MM.1S (cell line): ENCODE data around the gene LDLRAD4.

ENCODE experiments used
- DNase-seq: peaks from one replicate; pipeline ENCODE4 v3.0.0-alpha.2; 2015
- H2AFZ ChIP-seq: fragments of 300-600 bp; sonication (generic); 2 replicates; pipeline ENCODE4 v1.6.0; 2016; ENCODE audit warnings: antibody characterized with exemption, low read length
- H3F3A ChIP-seq: fragments of 300-600 bp; sonication (generic); 2 replicates; pipeline ENCODE4 v1.6.1; 2016; ENCODE audit warnings: mild to moderate bottlenecking, antibody characterized with exemption, low read length, moderate library complexity, mixed read lengths; ENCODE audit not compliant: insufficient read depth
- H3K27ac ChIP-seq: fragments of 300-600 bp; sonication (generic); 2 replicates; pipeline ENCODE4 v1.5.1; 2016; ENCODE audit warnings: mild to moderate bottlenecking, low read length
- H3K27me3 ChIP-seq: fragments of 300-600 bp; sonication (generic); replicated peaks from 2 replicates; pipeline ENCODE4 v1.6.0; 2016; ENCODE audit warnings: low read length; ENCODE audit not compliant: insufficient read depth
- H3K36me3 ChIP-seq: fragments of 300-600 bp; sonication (generic); replicated peaks from 2 replicates; pipeline ENCODE4 v1.6.1; 2016; ENCODE audit warnings: mild to moderate bottlenecking, low read length, mixed read lengths; ENCODE audit not compliant: insufficient read depth
- H3K4me1 ChIP-seq: fragments of 300-600 bp; sonication (generic); 2 replicates; pipeline ENCODE4 v1.6.1; 2016; ENCODE audit warnings: low read length, mixed read lengths
- H3K4me2 ChIP-seq: fragments of 300-600 bp; sonication (generic); 2 replicates; pipeline ENCODE4 v1.6.0; 2016; ENCODE audit warnings: low read depth, low read length
- H3K4me3 ChIP-seq: fragments of 300-600 bp; sonication (generic); 2 replicates; pipeline ENCODE4 v1.5.1; 2016; ENCODE audit warnings: low read length, mixed read lengths
- H3K79me2 ChIP-seq: fragments of 300-600 bp; sonication (generic); 2 replicates; pipeline ENCODE4 v1.6.1; 2016; ENCODE audit warnings: mixed run types, low read length, mixed read lengths
- H3K9ac ChIP-seq: fragments of 300-600 bp; sonication (generic); 2 replicates; pipeline ENCODE4 v1.6.1; 2016; ENCODE audit warnings: low read length, mixed read lengths
- H3K9me2 ChIP-seq: fragments of 300-600 bp; sonication (generic); replicated peaks from 2 replicates; pipeline ENCODE4 v1.6.1; 2016; ENCODE audit warnings: mild to moderate bottlenecking, low read length, mixed read lengths; ENCODE audit not compliant: insufficient read depth
- H3K9me3 ChIP-seq: fragments of 300-600 bp; sonication (generic); replicated peaks from 2 replicates; pipeline ENCODE4 v1.6.1; 2016; ENCODE audit warnings: mild to moderate bottlenecking, low read length, mixed read lengths; ENCODE audit not compliant: insufficient read depth
- H4K20me1 ChIP-seq: fragments of 300-600 bp; sonication (generic); 2 replicates; pipeline ENCODE4 v1.6.1; 2016; ENCODE audit warnings: mild to moderate bottlenecking, low read length, moderate library complexity, mixed read lengths; ENCODE audit not compliant: insufficient read depth
- EZH2 ChIP-seq: fragments of 300-600 bp; sonication (generic); optimal IDR thresholded peaks from 2 replicates; pipeline ENCODE3; 2017; ENCODE audit warnings: low read depth, mild to moderate bottlenecking, antibody characterized with exemption, low read length, mixed read lengths
- EZH2phosphoT487 ChIP-seq: fragments of 300-600 bp; sonication (generic); IDR thresholded peaks from 2 replicates; pipeline ENCODE4 v1.6.1; 2018; ENCODE audit warnings: antibody characterized with exemption, low read length
- TF ChIP-seq, protein P1 (sequence below): fragments of 300-600 bp; sonication (generic); IDR thresholded peaks from 2 replicates; pipeline ENCODE4 v1.5.1; 2016; ENCODE audit warnings: antibody characterized with exemption, low read length, mixed read lengths

LDLRAD4 gene

GRCh38 chr18:13532406-13533075 lies 314.0 kb downstream of the LDLRAD4 start:
- no peaks in the 10 kb centered on the region for H3K36me3 ChIP-seq
- TF ChIP-seq EZH2phosphoT487: no peak
- TF ChIP-seq EZH2: no peak
- TF ChIP-seq, protein P1, sequence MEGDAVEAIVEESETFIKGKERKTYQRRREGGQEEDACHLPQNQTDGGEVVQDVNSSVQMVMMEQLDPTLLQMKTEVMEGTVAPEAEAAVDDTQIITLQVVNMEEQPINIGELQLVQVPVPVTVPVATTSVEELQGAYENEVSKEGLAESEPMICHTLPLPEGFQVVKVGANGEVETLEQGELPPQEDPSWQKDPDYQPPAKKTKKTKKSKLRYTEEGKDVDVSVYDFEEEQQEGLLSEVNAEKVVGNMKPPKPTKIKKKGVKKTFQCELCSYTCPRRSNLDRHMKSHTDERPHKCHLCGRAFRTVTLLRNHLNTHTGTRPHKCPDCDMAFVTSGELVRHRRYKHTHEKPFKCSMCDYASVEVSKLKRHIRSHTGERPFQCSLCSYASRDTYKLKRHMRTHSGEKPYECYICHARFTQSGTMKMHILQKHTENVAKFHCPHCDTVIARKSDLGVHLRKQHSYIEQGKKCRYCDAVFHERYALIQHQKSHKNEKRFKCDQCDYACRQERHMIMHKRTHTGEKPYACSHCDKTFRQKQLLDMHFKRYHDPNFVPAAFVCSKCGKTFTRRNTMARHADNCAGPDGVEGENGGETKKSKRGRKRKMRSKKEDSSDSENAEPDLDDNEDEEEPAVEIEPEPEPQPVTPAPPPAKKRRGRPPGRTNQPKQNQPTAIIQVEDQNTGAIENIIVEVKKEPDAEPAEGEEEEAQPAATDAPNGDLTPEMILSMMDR: no peak
- no peaks in the 10 kb centered on the region for H4K20me1 ChIP-seq
- no peaks in the 10 kb centered on the region for H3K27me3 ChIP-seq
- no peak overlapping the region for H2AFZ ChIP-seq
- no peaks in the 10 kb centered on the region for H3K9me3 ChIP-seq
- H3K27ac ChIP-seq: no peak overlapping the region
- H3K9me2 ChIP-seq: no peaks in the 10 kb centered on the region
- DNase-seq: no peak
- no peaks in the 10 kb centered on the region for H3K4me1 ChIP-seq
- H3K79me2 ChIP-seq: no peaks in the 10 kb centered on the region
- no peak overlapping the region for H3K9ac ChIP-seq
- no peak overlapping the region for H3K4me3 ChIP-seq
- H3K4me2 ChIP-seq: no peak overlapping the region
- no peaks in the 10 kb centered on the region for H3F3A ChIP-seq

DNA sequence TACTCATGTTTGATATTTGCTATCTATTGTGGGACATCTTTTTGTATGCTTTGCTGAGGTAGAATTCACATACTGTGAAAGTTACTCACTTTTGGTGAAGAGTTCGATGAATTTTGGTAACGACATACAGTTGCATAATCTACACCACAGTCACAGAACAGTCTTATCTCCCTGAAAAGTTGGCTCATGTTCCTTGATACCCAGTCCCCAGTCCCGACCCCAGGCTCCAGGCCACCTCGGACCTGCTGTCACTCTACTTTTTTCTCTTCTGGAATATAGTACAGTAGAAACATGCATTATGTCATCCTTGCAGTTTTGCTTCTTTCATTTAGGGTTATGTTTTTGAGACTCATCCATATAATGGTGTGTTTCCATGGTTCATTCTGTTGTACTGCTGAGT lies 316.1 kb downstream of the LDLRAD4 start:
- H3K4me1 ChIP-seq: no peaks in the 10 kb centered on the region
- TF ChIP-seq, protein P1: no peak
- no peaks in the 10 kb centered on the region for H3K9me3 ChIP-seq
- H3K9me2 ChIP-seq: no peaks in the 10 kb centered on the region
- H3K27me3 ChIP-seq: no peaks in the 10 kb centered on the region
- H4K20me1 ChIP-seq: no peaks in the 10 kb centered on the region
- H3K4me3 ChIP-seq: no peak overlapping the region
- no peaks in the 10 kb centered on the region for H3F3A ChIP-seq
- H3K9ac ChIP-seq: no peak overlapping the region
- H3K79me2 ChIP-seq: no peaks in the 10 kb centered on the region
- no peaks in the 10 kb centered on the region for H3K36me3 ChIP-seq
- no peak for DNase-seq
- no peak overlapping the region for H3K27ac ChIP-seq
- H3K4me2 ChIP-seq: no peak overlapping the region
- H2AFZ ChIP-seq: no peak overlapping the region

DNA sequence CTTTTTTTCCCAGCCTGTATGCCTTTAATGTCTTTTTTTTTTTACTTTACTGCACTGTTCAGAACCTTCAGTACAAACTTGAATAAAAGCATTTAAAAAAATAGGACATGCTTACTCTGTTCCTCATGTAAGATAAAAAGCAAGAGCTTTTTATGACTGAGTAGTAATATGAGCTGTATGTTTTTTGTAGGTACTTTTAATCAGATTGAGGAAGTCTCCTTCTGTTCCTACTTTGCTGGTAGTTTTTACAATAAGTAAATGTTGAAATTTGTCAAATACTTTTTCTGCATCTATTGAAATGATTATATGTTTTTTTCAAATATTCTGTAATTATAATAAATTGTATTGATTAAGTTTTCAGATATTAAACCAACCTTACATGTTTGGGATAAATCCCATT lies 318.0 kb downstream of the LDLRAD4 start:
- H3K4me2 ChIP-seq: no peak overlapping the region
- TF ChIP-seq EZH2phosphoT487 (no peak), EZH2 (no peak)
- TF ChIP-seq, protein P1: no peak
- H3K27me3 ChIP-seq: no peaks in the 10 kb centered on the region
- H4K20me1 ChIP-seq: no peaks in the 10 kb centered on the region
- H3K9ac ChIP-seq: no peak overlapping the region
- no peaks in the 10 kb centered on the region for H3K9me3 ChIP-seq
- no peaks in the 10 kb centered on the region for H3K9me2 ChIP-seq
- no peaks in the 10 kb centered on the region for H3F3A ChIP-seq
- H3K36me3 ChIP-seq: no peaks in the 10 kb centered on the region
- H3K4me1 ChIP-seq: no peaks in the 10 kb centered on the region
- no peak for DNase-seq
- H2AFZ ChIP-seq: no peak overlapping the region
- no peak overlapping the region for H3K27ac ChIP-seq
- no peaks in the 10 kb centered on the region for H3K79me2 ChIP-seq
- no peak overlapping the region for H3K4me3 ChIP-seq
